ENCODE data around the gene KRTAP10-7.
A peak's percentile ranks its signal among the peaks of the same experiment; 100 is the strongest.

Gene KRTAP10-7

GRCh38 chr21:44571844-44572782 lies 28.3 kb upstream of the KRTAP10-7 start:
- no peak for DNase-seq

- DNase-seq: no peak
Observed at GRCh38 chr21:44572959-44573583, 27.3 kb upstream of the KRTAP10-7 start.

DNA sequence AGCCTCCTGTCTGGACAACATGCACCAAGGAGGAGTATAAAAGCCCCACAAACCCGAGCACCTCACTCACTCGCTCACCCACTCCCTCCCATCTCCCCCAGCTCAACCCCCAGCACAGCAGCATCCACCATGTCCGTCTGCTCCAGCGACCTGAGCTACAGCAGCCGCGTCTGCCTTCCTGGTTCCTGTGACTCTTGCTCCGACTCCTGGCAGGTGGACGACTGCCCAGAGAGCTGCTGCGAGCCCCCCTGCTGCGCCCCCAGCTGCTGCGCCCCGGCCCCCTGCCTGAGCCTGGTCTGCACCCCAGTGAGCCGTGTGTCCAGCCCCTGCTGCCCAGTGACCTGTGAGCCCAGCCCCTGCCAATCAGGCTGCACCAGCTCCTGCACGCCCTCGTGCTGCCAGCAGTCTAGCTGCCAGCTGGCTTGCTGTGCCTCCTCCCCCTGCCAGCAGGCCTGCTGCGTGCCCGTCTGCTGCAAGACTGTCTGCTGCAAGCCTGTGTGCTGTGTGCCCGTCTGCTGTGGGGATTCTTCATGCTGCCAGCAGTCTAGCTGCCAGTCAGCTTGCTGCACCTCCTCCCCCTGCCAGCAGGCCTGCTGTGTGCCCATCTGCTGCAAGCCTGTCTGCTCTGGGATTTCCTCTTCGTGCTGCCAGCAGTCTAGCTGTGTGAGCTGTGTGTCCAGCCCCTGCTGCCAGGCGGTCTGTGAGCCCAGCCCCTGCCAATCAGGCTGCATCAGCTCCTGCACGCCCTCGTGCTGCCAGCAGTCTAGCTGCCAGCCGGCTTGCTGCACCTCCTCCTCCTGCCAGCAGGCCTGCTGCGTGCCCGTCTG lies 26.6 kb upstream of the KRTAP10-7 start, which contains the start of gene KRTAP10-4:
Gene KRTAP10-4, plus strand, starts transcription at position 100 of the 827 bp plus-strand sequence. Its CDS starts 30 bp downstream, at position 130.
- DNase-seq: peak in 1 of 2 experiments; percentile 25

DNA sequence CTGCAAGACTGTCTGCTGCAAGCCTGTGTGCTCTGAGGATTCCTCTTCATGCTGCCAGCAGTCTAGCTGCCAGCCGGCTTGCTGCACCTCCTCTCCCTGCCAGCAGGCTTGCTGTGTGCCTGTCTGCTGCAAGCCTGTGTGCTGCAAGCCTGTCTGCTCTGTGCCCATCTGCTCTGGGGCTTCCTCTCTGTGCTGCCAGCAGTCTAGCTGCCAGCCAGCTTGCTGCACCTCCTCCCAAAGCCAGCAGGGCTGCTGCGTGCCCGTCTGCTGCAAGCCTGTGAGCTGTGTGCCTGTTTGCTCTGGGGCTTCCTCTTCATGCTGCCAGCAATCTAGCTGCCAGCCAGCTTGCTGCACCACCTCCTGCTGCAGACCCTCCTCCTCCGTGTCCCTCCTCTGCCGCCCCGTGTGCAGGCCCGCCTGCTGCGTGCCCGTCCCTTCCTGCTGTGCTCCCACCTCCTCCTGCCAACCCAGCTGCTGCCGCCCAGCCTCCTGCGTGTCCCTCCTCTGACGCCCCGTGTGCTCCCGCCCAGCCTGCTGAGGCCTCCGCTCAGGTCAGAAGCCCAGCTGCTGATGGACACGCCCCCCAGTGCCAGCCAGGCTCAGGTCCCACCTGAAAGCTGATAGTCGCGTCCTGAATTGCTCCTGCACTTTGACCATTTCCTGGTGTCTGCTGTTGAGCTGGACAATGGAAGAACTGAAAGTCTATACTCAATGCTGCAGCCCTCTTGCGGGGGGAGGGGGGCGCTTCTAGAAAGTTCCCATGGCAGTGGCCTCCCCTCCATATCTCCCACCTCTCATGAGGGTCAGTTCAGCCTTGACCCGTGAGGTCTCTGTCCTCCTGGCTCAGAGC lies 25.7 kb upstream of the KRTAP10-7 start:
- DNase-seq: no peak

DNA sequence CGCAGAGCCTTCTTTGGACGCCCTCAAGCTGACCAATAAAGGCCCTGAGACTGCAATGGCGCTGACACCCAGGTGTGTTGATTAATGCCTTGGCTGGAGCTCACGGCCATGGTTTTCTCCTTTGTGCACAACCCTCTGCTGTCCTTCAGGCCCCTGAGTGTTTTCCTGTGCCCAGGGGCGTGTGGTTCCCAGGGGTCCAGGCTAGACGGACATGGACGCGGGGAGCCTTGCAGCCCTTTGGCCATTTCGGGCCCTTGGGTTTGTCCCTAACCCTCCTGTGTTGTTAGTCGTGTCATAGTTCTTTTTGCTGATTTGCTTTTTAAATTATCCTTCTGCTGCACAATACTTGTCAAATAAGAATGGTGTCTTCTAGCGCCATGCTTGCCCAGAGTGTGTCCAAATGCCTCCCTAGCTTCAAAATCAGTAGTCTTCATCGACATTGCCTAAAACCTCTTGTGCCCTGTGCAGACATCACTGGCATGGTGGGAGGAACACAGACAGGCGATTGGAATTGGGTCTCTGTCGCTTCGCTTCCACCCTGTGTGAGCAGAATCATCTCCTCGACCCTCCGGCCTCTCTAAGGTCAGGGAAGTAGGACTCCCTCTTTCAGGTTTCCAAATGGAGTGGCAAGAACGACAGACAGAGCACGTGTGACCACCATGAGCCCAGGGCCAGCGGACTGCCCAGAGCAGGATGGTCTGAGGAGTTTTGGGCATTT lies 24.9 kb upstream of the KRTAP10-7 start:
- DNase-seq: no peak

DNA sequence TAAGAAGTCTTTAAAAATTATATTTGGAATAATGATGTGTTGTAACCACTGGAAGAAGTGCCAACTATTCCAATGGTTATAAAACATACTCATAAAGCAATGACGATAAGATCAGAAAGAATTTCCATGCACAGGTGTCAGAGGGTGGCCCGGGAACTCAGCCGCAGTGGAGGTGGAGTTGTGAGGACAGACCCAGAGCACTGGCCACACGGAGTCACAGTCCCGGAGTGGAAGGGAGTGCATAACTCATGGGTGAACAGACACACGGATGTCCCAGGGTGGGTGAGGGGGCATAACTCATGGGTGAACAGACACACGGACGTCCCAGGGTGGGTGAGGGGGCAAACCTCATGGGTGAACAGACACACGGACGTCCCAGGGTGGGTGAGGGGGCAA lies 24.4 kb upstream of the KRTAP10-7 start:
- no peak for DNase-seq

DNA sequence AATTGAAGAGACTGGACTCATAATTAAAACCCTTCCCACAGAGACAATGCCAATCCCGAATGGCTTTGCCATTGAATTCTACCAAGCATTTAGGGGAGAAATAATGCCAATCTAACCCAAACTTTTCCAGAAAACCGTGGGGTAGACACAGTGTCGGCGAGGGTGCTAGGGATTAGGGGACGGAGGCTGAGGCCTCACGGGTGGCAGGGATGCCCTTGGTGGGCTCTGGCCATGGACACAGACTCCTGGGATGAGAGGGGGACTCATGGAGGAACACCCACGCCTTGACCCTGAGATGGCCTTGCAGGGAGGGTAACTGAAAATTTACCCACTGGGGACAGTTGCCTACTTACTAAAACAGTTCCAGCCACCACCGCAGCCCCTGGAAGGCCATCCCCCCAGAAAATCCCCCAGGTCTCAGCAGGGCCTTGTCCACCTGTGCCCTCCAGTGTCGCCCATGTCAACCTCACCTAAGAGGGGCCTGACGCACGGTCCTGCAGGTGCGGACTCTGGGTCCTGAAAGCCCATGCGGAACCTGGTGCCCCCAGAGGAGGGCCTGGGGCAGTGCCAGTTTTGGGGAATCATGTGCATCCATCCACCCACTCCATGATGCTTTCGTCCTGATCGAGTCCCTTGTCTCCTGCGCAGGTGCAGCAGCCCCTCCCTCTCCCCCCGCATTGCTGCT lies 21.9 kb upstream of the KRTAP10-7 start:
- DNase-seq: no peak

- DNase-seq: no peak
Observed at GRCh38 chr21:44579056-44579832, 21.2 kb upstream of the KRTAP10-7 start.

- no peak for DNase-seq
Observed at GRCh38 chr21:44579833-44580144, 20.6 kb upstream of the KRTAP10-7 start.

DNA sequence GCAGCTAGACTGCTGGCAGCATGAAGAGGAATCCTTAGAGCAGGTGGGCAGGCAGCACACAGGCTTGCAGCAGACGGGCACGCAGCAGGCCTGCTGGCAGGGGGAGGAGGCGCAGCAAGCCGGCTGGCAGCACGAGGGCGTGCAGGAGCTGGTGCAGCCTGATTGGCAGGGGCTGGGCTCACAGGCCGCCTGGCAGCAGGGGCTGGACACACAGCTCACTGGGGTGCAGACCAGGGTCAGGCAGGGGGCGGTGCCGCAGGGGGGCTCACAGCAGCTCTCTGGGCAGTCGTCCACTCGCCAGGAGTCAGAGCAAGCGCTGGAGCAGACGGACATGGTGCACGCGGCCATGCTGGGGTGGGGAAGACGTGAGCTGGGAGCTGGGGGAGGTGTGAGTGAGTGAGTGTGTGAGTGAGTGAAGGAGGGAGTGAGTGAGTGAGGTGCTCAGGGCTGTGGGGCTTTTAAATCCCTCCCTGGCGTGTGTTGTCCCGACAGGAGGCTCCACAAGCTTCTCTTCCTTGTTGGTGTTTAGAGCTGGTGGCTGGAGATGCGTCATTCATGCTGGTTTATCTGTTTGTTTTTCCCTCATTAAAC lies 20.1 kb upstream of the KRTAP10-7 start, which contains the start of gene KRTAP10-5:
Gene KRTAP10-5, minus strand, starts transcription at position 374 of the 591 bp plus-strand sequence. Its CDS starts 26 bp downstream, at position 348.
- peak; percentile 31 to 65 for DNase-seq

DNA sequence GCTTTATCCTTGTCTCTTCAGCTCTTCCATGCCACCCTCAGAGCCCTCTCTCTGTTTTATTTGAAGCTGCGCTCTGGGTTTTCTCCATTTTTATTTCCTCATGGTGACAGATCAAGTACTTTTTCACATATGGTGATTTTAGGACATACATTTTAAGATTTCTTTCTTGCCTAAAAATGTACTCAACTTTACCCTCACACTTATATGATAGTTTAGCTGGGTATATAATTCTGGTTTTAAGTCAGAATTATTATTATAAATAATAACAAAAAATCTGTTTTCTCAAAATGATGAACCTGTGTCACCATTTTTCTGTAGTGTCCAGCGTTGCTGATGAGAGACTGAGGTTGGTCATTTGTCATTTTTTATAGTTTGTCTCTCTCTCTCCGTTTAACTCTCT lies 19.2 kb upstream of the KRTAP10-7 start:
- DNase-seq: no peak

- DNase-seq: no peak
Observed at GRCh38 chr21:44582055-44582454, 18.3 kb upstream of the KRTAP10-7 start.

- peak in 1 of 2 experiments; percentile 51 for DNase-seq
Observed at GRCh38 chr21:44583089-44583799, 17.2 kb upstream of the KRTAP10-7 start.

GRCh38 chr21:44583800-44584147 lies 16.6 kb upstream of the KRTAP10-7 start:
- DNase-seq: no peak

DNA sequence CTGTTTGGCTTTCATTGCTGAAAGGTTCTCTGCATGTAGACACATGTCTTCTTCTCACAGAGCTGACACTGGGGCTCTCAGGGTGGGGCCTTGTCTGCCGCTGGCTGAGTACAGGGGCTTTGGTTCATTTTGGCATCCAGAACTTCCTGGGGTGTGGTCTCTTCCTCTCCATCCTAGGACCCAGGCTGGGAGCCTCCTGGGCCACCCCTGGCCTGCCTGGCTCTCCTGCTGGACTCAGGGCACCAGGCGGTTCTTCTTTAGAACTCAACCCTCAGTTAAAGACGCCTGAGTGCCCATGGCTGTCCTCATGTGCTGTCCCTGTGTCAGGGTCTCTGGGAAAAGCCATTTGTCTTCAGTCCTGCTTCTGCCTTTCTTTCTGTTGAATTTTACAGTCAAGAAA lies 14.5 kb upstream of the KRTAP10-7 start:
- no peak for DNase-seq

- DNase-seq: no peak
Observed at GRCh38 chr21:44589094-44589493, 11.3 kb upstream of the KRTAP10-7 start.

- no peak for DNase-seq
Observed at GRCh38 chr21:44589586-44590305, 10.7 kb upstream of the KRTAP10-7 start.

DNA sequence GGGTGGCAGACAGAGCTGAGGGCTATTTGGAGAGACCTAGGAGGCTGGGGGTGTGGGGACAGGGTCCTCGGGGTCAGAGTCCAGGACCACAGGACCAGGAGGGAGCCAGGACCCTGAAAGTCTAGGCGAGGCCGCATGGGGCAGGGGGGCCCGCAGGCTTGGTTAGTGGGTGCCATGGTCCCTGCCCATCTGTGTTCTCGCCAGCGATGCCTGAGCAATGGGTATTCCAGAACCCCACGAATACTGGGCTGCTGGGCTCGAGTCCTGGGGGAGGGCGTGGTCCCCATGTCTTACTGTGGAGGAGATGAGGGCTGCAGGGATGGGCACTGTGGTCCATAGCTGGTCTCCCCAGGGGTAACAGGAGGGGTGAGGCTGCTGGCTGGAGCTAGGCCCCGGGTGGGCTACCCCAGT lies 10.1 kb upstream of the KRTAP10-7 start:
- DNase-seq: no peak

Data from NCI-H524 (cell line).